Measurements from ENCODE around the gene STYXL1.

DNA sequence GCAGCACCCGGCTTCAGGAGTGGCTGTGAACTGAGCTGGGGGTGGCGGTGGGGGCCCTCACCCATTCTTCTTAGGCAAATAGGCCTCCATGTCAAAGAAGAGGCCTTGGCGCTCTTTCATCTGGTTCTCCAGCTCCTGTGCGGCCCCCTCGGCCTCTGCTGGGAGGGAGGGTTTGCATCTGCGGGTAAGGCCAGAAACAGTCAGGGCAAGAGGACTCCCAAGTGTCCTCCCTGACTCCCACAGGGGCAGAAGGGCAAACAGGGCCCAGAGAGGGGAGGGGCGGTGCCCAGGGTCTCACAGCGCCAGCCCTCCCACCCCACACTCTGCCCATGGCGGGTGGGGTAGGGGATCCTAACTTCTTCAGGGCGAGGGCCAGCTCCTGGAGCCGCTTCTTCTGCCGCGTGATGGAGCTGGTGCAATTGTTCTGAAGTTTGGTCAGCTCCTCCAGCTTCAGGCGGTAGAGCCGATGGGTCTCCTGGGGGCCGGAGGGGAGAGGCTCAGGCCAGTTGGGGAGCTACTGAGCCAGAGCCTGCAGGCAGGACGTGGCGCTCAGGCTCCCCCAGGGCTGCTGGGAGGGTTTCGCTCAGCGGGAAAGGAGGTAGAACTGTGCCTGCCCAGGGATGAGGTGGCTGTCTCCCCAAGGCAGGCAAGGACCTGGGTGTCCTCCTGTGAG, 55.6 kb downstream of the STYXL1 start:
- TF ChIP-seq, protein P1, sequence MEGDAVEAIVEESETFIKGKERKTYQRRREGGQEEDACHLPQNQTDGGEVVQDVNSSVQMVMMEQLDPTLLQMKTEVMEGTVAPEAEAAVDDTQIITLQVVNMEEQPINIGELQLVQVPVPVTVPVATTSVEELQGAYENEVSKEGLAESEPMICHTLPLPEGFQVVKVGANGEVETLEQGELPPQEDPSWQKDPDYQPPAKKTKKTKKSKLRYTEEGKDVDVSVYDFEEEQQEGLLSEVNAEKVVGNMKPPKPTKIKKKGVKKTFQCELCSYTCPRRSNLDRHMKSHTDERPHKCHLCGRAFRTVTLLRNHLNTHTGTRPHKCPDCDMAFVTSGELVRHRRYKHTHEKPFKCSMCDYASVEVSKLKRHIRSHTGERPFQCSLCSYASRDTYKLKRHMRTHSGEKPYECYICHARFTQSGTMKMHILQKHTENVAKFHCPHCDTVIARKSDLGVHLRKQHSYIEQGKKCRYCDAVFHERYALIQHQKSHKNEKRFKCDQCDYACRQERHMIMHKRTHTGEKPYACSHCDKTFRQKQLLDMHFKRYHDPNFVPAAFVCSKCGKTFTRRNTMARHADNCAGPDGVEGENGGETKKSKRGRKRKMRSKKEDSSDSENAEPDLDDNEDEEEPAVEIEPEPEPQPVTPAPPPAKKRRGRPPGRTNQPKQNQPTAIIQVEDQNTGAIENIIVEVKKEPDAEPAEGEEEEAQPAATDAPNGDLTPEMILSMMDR (IDR thresholded peaks at IDR 0.05; ENCODE audit: borderline replicate concordance, extremely low read depth, low read length, poor library complexity, severe bottlenecking), result no peak
- TF ChIP-seq EZH2 (IDR thresholded peaks at IDR 0.05; ENCODE audit: borderline replicate concordance, low read depth, low read length, severe bottlenecking), result no peak
